Uterus (tissue), 2 donors: ENCODE data around the gene TMEM233.

ENCODE experiments used
- POLR2A ChIP-seq, 2 donors: fragments of 450-650 bp; IDR thresholded peaks; one replicate each; pipeline ENCODE4 v1.6.1; 2016; ENCODE audit warnings: antibody characterized with exemption in 2 of 2, mild to moderate bottlenecking in 1 of 2, moderate library complexity in 1 of 2
- TF ChIP-seq, protein P1 (sequence below), 4 experiments: fragments of 200-600 bp in 2 of 4; fragments of 450-650 bp in 2 of 4; sonication (generic) in 2 of 4; IDR thresholded peaks; one replicate each; pipeline ENCODE4 v1.5.1; 2016 to 2019; ENCODE audit warnings: antibody characterized with exemption in 4 of 4, mild to moderate bottlenecking in 2 of 4, moderate library complexity in 1 of 4

DNA sequence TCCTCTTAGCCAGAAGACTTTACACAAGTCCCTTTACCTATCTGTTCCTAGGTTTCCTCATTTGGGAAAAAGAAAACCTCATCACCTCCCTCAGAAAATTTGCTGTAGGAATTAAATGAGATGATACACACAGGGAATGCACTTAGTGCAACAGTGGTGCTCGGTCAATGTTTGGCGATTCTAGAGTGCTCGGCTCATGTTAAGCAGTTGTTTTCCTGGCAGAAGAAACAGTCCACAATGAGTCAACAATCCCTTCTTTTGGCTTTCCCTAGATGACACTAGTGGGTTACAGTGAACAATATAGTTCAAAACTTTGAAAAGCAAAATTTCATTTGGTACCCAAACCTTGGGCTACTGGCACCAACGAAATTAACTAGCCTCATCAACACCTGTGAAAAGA, 3.9 kb upstream of the TMEM233 start:
- TF ChIP-seq, protein P1, sequence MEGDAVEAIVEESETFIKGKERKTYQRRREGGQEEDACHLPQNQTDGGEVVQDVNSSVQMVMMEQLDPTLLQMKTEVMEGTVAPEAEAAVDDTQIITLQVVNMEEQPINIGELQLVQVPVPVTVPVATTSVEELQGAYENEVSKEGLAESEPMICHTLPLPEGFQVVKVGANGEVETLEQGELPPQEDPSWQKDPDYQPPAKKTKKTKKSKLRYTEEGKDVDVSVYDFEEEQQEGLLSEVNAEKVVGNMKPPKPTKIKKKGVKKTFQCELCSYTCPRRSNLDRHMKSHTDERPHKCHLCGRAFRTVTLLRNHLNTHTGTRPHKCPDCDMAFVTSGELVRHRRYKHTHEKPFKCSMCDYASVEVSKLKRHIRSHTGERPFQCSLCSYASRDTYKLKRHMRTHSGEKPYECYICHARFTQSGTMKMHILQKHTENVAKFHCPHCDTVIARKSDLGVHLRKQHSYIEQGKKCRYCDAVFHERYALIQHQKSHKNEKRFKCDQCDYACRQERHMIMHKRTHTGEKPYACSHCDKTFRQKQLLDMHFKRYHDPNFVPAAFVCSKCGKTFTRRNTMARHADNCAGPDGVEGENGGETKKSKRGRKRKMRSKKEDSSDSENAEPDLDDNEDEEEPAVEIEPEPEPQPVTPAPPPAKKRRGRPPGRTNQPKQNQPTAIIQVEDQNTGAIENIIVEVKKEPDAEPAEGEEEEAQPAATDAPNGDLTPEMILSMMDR (IDR thresholded peaks at IDR 0.05), result no peak
- no peak for TF ChIP-seq POLR2A (IDR thresholded peaks at IDR 0.05)
